CD1c-positive myeloid dendritic cell (primary cell): ENCODE measurements around the gene LILRB3.

Experiments
- DNase-seq: peaks from one replicate; pipeline ENCODE4 v3.0.0-alpha.2; 2016; ENCODE audit errors: extremely low spot score

The LILRB3 gene

DNA sequence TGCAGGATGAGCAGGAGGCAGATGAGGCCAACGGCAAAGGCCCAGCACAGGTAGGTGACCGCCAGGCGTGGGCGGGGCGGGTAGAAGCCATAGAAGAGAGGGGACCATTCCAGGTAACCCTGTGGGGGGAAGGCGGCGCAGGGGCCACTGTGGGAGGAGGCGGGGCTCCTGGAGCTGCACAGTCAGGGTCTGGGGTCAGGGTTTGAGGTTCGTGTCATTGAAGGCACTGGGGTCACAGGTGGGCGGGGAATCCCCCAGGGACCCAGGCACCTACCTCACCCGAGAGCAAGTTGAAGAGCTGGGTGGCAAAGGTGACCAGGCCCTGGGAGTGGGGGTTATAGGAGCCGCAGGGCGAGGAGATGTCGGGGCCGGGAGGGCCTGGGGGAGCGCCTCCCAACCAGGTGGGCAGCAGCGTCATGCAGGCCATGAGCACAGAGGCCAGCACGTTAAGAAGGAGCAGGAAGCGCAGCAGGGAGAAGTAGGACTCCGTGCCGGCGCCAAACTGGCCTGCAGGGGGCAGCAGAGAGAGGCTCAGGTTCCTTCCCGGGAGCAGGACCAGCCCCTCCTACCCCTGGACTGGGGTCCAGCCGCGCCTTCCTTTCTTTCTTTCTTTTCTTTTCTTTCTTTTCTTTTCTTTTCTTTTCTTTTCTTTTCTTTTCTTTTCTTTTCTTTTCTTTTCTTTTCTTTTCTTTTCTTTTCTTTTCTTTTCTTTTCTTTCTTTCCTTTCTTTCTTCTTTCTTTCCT, 54.5 kb downstream of the LILRB3 start:
- peak; percentile 93 for DNase-seq
